ENCODE measurements around the gene CUBN. TPM values are rescaled to one million over a fixed set of nuclear protein-coding genes. Genes with fewer than 3 reads are reported as not detected.
A peak's percentile ranks its signal among the peaks of the same experiment; 100 is the strongest.
"Not testable (repeated sequence)": the region's sequence is repeated elsewhere in the genome, so short reads cannot be mapped to it uniquely, and the experiment has no call there.

Gene CUBN
- total RNA-seq, 1 experiment from 2014 or later, result 0.46 TPM

GRCh38 chr10:17114878-17115444 is 14.7 kb downstream of the CUBN start:
- POLR2A ChIA-PET, H3K27ac Mint-ChIP-seq: not testable (repeated sequence)
- CTCF ChIA-PET, result interaction anchor here (0.7 kb wide), 2 partner anchors 234 to 1236 kb away, joined by 3 read pairs; no protein-coding TSS in a partner anchor

GRCh38 chr10:17113889-17114540 is 15.6 kb downstream of the CUBN start:
- H3K27me3 Mint-ChIP-seq (ENCODE audit: low read depth), result no peaks in the 10 kb centered on the region
- ATAC-seq (no peak), DNase-seq (ENCODE audit: low spot score) (no peak)
- no peak overlapping the region for H3K27ac Mint-ChIP-seq
- no peaks in the 10 kb centered on the region for H3K36me3 Mint-ChIP-seq
- ChIA-PET CTCF (no interaction called here), POLR2A (no interaction called here)
- TF ChIP-seq AR (CRISPR knock-in tag; IDR thresholded peaks at IDR 0.05) (no peak), JUN (CRISPR knock-in tag; IDR thresholded peaks at IDR 0.05) (no peak), PREB (CRISPR knock-in tag; IDR thresholded peaks at IDR 0.05; ENCODE audit: borderline replicate concordance) (no peak), CREB1 (CRISPR knock-in tag; IDR thresholded peaks at IDR 0.05) (no peak), ZNF281 (CRISPR knock-in tag; IDR thresholded peaks at IDR 0.05) (no peak), GTF2I (CRISPR knock-in tag; conservative IDR thresholded peaks at IDR 0.05) (no peak), FOXK1 (CRISPR knock-in tag; IDR thresholded peaks at IDR 0.05) (no peak), NR1H2 (CRISPR knock-in tag; IDR thresholded peaks at IDR 0.05) (no peak), ATF2 (CRISPR knock-in tag; IDR thresholded peaks at IDR 0.05; ENCODE audit: borderline replicate concordance, low read depth) (no peak), STAT6 (CRISPR knock-in tag; conservative IDR thresholded peaks at IDR 0.05; ENCODE audit: low read depth) (no peak), NR3C1 (CRISPR knock-in tag; conservative IDR thresholded peaks at IDR 0.05; ENCODE audit: low read depth) (no peak), ZNF232 (CRISPR knock-in tag; IDR thresholded peaks at IDR 0.05) (no peak)
- H3K4me1 Mint-ChIP-seq, result no peaks in the 10 kb centered on the region
- no peak overlapping the region for H3K4me3 Mint-ChIP-seq
- no peaks in the 10 kb centered on the region for H3K9me3 Mint-ChIP-seq

More at GRCh38 chr10:17114878-17115444, 14.7 kb downstream of the CUBN start:
- not testable (repeated sequence) for H3K9me3 Mint-ChIP-seq; H3K4me1 Mint-ChIP-seq; H3K27me3 Mint-ChIP-seq (ENCODE audit: low read depth); H3K36me3 Mint-ChIP-seq; DNase-seq (ENCODE audit: low spot score); H3K4me3 Mint-ChIP-seq
- peak; percentile 52; the same call in 1 of the 2 replicates for ATAC-seq

Data from WTC11 (cell line).